Esophagus muscularis mucosa (tissue), 3 donors: Measurements from ENCODE around the gene NALCN.

Source experiments
- CTCF ChIP-seq, 3 experiments: fragments of 200-600 bp in 2 of 3; fragments of 450-650 bp in 1 of 3; sonication (generic) in 2 of 3; IDR thresholded peaks; one replicate each; pipeline ENCODE4 v1.5.1; 2017 to 2019; ENCODE audit warnings: antibody characterized with exemption in 3 of 3, mild to moderate bottlenecking in 2 of 3, moderate library complexity in 1 of 3
- POLR2A ChIP-seq: fragments of 450-650 bp; IDR thresholded peaks from one replicate; pipeline ENCODE4 v1.6.1; 2017; ENCODE audit warnings: antibody characterized with exemption, moderate library complexity, mild to moderate bottlenecking, low read depth
- POLR2AphosphoS5 ChIP-seq, 2 donors: sonication (generic); formaldehyde crosslinking; IDR thresholded peaks; one replicate each; pipeline ENCODE4 v1.6.1; 2017; ENCODE audit warnings: antibody characterized with exemption in 2 of 2

DNA sequence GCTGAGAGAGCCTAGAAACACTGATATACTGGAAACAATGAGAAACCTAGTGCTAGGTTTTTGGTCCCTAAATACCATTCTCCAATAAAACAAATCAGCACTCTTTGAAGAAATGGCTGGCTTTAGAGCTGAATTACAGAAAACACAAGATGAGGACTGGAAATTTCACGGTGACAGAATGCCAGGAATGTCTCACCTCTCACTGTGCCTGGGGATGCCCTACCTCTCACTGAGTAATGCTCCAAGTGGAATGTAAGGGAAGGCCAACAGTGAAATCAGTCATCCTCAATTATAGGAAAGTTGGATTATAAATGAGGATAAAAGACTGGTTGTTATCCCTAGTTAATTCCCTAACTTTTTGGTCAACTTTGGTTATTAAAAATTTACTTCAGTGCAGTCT, 259.0 kb downstream of the NALCN start:
- no peak for TF ChIP-seq POLR2AphosphoS5 (IDR thresholded peaks at IDR 0.05)
- TF ChIP-seq CTCF (IDR thresholded peaks at IDR 0.05): no peak
- no peak for TF ChIP-seq POLR2A
